WTC11 (cell line): ENCODE data around the gene CDX4. TPM values are rescaled to one million over a fixed set of nuclear protein-coding genes. Genes with fewer than 3 reads are reported as not detected.

Experiments used
- ATAC-seq: fragments of 200-7000 bp; cut with Tn5 transposase; 2 replicates; pipeline ENCODE4 v1.10.0; 2021; ENCODE audit warnings: mild to moderate bottlenecking, moderate library complexity
- CTCF ChIA-PET: fragments of 300-600 bp; sonication (Branson Sonifier 250); formaldehyde crosslinking; loops from one replicate; lab custom pipeline; 2021; ENCODE audit warnings: antibody characterized with exemption; lab: Charles Lee
- POLR2A ChIA-PET: fragments of 350-600 bp; sonication (Branson Sonifier 250); formaldehyde crosslinking; loops from one replicate; lab custom pipeline; 2021; ENCODE audit warnings: antibody characterized with exemption; lab: Charles Lee
- DNase-seq: peaks from one replicate; pipeline ENCODE4 v3.0.0; 2021; ENCODE audit warnings: low spot score
- H3K27ac Mint-ChIP-seq: 2 replicates; pipeline ENCODE4 v1.8.0; 2021; ENCODE audit warnings: mixed read lengths
- H3K27me3 Mint-ChIP-seq: 2 replicates; pipeline ENCODE4 v1.8.0; 2021; ENCODE audit warnings: low read depth, mild to moderate bottlenecking, moderate library complexity, mixed read lengths
- H3K36me3 Mint-ChIP-seq: 2 replicates; pipeline ENCODE4 v1.8.0; 2021; ENCODE audit warnings: mixed read lengths
- H3K4me1 Mint-ChIP-seq: 2 replicates; pipeline ENCODE4 v1.8.0; 2022; ENCODE audit warnings: mixed read lengths
- H3K4me3 Mint-ChIP-seq: 2 replicates; pipeline ENCODE4 v1.8.0; 2021; ENCODE audit warnings: mild to moderate bottlenecking, moderate library complexity, mixed read lengths
- H3K9me3 Mint-ChIP-seq: 2 replicates; pipeline ENCODE4 v1.8.0; 2021; ENCODE audit warnings: mixed read lengths
- ATF1 ChIP-seq: sonication (generic); formaldehyde crosslinking; IDR thresholded peaks from 2 replicates; pipeline ENCODE4 v1.8.1; 2023; ENCODE audit warnings: mild to moderate bottlenecking, moderate library complexity, missing genetic modification reagents
- CBFB ChIP-seq: sonication (generic); formaldehyde crosslinking; IDR thresholded peaks from 2 replicates; pipeline ENCODE4 v1.8.1; 2022; ENCODE audit warnings: mild to moderate bottlenecking, low read depth, missing genetic modification reagents
- GABPB1 ChIP-seq: sonication (generic); formaldehyde crosslinking; IDR thresholded peaks from 2 replicates; pipeline ENCODE4 v1.8.1; 2023; ENCODE audit warnings: mild to moderate bottlenecking, missing genetic modification reagents
- HMGA2 ChIP-seq: fragments of 250-450 bp; sonication (Bioruptor Pico); IDR thresholded peaks from 2 replicates; pipeline ENCODE4 v1.4.0; 2021; ENCODE audit warnings: mild to moderate bottlenecking, moderate library complexity
- MYBL2 ChIP-seq: sonication (generic); formaldehyde crosslinking; IDR thresholded peaks from 2 replicates; pipeline ENCODE4 v1.8.1; 2023; ENCODE audit warnings: mild to moderate bottlenecking, moderate library complexity, missing genetic modification reagents
- RELA ChIP-seq: sonication (generic); formaldehyde crosslinking; IDR thresholded peaks from 2 replicates; pipeline ENCODE4 v1.8.1; 2022; ENCODE audit warnings: missing genetic modification reagents, mild to moderate bottlenecking, borderline replicate concordance
- TEAD4 ChIP-seq: sonication (generic); formaldehyde crosslinking; IDR thresholded peaks from 2 replicates; pipeline ENCODE4 v1.8.0; 2022; ENCODE audit warnings: mild to moderate bottlenecking, missing genetic modification reagents
- ZNF121 ChIP-seq: sonication (generic); formaldehyde crosslinking; IDR thresholded peaks from 2 replicates; pipeline ENCODE4 v1.8.0; 2023; ENCODE audit warnings: missing genetic modification reagents
- ZNF138 ChIP-seq: sonication (generic); formaldehyde crosslinking; conservative IDR thresholded peaks from 2 replicates; pipeline ENCODE4 v1.8.1; 2022; ENCODE audit warnings: mild to moderate bottlenecking, moderate library complexity, missing genetic modification reagents
- ZNF219 ChIP-seq: sonication (generic); formaldehyde crosslinking; IDR thresholded peaks from 2 replicates; pipeline ENCODE4 v1.8.0; 2023; ENCODE audit warnings: missing genetic modification reagents, mild to moderate bottlenecking, borderline replicate concordance
- ZNF396 ChIP-seq: fragments of 250-450 bp; sonication (Bioruptor Pico); IDR thresholded peaks from 2 replicates; pipeline ENCODE4 v1.8.0; 2021; ENCODE audit warnings: mild to moderate bottlenecking, moderate library complexity, borderline replicate concordance
- total RNA-seq: library from RNA; stranded (reverse); gene quantifications from 3 replicates; pipeline ENCODE4 v1.2.3, GENCODE V29; 2021
- TF ChIP-seq, protein P1 (sequence below): sonication (generic); formaldehyde crosslinking; IDR thresholded peaks from 2 replicates; pipeline ENCODE4 v1.8.1; 2023; ENCODE audit warnings: mild to moderate bottlenecking, moderate library complexity, missing genetic modification reagents
- TF ChIP-seq, protein P2 (sequence below): sonication (generic); formaldehyde crosslinking; IDR thresholded peaks from 2 replicates; pipeline ENCODE4 v1.8.1; 2022; ENCODE audit warnings: mild to moderate bottlenecking, missing genetic modification reagents, moderate library complexity, borderline replicate concordance
- TF ChIP-seq, protein P3 (sequence below): sonication (generic); formaldehyde crosslinking; IDR thresholded peaks from 2 replicates; pipeline ENCODE4 v1.8.0; 2022; ENCODE audit warnings: mild to moderate bottlenecking, missing genetic modification reagents
- TF ChIP-seq, protein P4 (sequence below): fragments of 250-450 bp; sonication (Bioruptor Pico); IDR thresholded peaks from 2 replicates; pipeline ENCODE4 v1.9.0; 2021; ENCODE audit warnings: mild to moderate bottlenecking
- TF ChIP-seq, protein P5 (sequence below): sonication (generic); formaldehyde crosslinking; IDR thresholded peaks from 2 replicates; pipeline ENCODE4 v1.8.1; 2022; ENCODE audit warnings: mild to moderate bottlenecking, moderate library complexity, missing genetic modification reagents

Gene CDX4
- total RNA-seq, 1 experiment from 2014 or later, result 2.4 TPM

DNA sequence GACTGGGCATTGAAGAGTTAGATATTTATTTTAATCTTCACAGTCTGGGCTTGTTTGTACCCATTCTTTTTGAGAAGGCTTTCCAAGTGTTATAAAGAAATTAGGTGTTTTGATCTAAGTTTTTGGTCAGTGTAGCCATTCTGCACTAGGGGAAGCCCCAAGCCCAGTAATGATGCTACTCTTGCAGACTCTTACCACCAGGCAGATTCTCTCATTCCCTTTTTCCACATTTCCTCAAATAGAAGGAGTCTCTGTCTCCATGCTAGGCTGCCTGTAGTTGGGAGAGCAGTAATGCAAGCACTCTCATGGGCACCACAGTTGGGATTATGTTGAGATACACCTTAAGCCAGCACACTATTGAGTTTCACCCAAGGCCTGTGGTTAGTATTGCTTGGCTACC lies 21.5 kb downstream of the CDX4 start (continued):
- TF ChIP-seq, protein P1, sequence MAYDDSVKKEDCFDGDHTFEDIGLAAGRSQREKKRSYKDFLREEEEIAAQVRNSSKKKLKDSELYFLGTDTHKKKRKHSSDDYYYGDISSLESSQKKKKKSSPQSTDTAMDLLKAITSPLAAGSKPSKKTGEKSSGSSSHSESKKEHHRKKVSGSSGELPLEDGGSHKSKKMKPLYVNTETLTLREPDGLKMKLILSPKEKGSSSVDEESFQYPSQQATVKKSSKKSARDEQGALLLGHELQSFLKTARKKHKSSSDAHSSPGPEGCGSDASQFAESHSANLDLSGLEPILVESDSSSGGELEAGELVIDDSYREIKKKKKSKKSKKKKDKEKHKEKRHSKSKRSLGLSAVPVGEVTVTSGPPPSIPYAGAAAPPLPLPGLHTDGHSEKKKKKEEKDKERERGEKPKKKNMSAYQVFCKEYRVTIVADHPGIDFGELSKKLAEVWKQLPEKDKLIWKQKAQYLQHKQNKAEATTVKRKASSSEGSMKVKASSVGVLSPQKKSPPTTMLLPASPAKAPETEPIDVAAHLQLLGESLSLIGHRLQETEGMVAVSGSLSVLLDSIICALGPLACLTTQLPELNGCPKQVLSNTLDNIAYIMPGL (CRISPR knock-in tag), result no peak
- no peak for TF ChIP-seq ZNF138 (CRISPR knock-in tag)
- no peak for TF ChIP-seq CBFB (CRISPR knock-in tag)
- TF ChIP-seq, protein P2, sequence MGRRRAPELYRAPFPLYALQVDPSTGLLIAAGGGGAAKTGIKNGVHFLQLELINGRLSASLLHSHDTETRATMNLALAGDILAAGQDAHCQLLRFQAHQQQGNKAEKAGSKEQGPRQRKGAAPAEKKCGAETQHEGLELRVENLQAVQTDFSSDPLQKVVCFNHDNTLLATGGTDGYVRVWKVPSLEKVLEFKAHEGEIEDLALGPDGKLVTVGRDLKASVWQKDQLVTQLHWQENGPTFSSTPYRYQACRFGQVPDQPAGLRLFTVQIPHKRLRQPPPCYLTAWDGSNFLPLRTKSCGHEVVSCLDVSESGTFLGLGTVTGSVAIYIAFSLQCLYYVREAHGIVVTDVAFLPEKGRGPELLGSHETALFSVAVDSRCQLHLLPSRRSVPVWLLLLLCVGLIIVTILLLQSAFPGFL (CRISPR knock-in tag), result no peak
- TF ChIP-seq ZNF121 (CRISPR knock-in tag), result no peak
- no peak for TF ChIP-seq ZNF219 (CRISPR knock-in tag)
- TF ChIP-seq, protein P3, sequence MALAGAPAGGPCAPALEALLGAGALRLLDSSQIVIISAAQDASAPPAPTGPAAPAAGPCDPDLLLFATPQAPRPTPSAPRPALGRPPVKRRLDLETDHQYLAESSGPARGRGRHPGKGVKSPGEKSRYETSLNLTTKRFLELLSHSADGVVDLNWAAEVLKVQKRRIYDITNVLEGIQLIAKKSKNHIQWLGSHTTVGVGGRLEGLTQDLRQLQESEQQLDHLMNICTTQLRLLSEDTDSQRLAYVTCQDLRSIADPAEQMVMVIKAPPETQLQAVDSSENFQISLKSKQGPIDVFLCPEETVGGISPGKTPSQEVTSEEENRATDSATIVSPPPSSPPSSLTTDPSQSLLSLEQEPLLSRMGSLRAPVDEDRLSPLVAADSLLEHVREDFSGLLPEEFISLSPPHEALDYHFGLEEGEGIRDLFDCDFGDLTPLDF (CRISPR knock-in tag), result no peak
- TF ChIP-seq TEAD4 (CRISPR knock-in tag), result no peak
- TF ChIP-seq HMGA2, result no peak
- TF ChIP-seq, protein P4, sequence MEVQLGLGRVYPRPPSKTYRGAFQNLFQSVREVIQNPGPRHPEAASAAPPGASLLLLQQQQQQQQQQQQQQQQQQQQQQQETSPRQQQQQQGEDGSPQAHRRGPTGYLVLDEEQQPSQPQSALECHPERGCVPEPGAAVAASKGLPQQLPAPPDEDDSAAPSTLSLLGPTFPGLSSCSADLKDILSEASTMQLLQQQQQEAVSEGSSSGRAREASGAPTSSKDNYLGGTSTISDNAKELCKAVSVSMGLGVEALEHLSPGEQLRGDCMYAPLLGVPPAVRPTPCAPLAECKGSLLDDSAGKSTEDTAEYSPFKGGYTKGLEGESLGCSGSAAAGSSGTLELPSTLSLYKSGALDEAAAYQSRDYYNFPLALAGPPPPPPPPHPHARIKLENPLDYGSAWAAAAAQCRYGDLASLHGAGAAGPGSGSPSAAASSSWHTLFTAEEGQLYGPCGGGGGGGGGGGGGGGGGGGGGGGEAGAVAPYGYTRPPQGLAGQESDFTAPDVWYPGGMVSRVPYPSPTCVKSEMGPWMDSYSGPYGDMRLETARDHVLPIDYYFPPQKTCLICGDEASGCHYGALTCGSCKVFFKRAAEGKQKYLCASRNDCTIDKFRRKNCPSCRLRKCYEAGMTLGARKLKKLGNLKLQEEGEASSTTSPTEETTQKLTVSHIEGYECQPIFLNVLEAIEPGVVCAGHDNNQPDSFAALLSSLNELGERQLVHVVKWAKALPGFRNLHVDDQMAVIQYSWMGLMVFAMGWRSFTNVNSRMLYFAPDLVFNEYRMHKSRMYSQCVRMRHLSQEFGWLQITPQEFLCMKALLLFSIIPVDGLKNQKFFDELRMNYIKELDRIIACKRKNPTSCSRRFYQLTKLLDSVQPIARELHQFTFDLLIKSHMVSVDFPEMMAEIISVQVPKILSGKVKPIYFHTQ (CRISPR knock-in tag), result no peak

DNA sequence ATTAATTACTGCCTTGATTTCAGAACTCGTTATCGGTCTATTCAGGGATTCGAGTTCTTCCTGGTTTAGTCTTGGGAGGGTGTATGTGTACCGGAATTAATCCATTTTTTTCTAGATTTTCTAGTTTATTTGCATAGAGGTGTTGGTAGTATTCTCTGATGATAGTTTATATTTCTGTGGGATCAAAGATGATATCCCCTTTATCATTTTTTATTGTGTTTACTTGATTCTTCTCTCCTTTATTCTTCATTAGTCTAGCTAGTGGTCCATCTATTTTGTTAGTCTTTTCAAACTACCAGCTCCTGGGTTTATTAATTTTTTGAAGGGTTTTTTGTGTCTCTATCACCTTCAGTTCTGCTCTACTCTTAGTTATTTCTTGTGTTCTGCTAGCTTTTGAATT lies 32.1 kb downstream of the CDX4 start:
- CTCF ChIA-PET, result no interaction called here

DNA sequence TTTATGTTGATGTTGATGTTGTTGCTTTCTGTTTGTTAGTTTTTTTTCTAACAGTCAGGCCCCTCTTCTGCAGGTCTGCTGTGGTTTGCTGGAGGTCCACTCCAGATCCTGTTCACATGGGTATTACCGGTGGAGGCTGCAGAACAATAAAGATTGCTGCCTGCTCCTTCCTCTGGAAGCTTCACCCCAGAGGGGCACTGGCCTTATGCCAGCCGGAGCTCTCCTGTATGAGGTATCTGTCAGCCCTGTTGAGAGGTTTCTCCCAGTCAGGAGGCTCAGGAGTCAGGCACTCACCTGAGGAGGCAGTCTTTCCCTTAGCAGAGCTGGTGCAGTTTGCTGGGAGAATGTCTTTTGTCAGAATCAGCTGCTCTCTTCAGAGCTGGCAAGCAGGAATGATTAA lies 34.7 kb downstream of the CDX4 start:
- DNase-seq, result no peak
- no peak overlapping the region for H3K27ac Mint-ChIP-seq
- ChIA-PET POLR2A (no interaction called here), CTCF (no interaction called here)
- TF ChIP-seq ATF1 (no peak), GABPB1 (CRISPR knock-in tag) (no peak), TEAD4 (CRISPR knock-in tag) (no peak), MYBL2 (CRISPR knock-in tag) (no peak), ZNF396 (CRISPR knock-in tag) (no peak)
- TF ChIP-seq, protein P5, sequence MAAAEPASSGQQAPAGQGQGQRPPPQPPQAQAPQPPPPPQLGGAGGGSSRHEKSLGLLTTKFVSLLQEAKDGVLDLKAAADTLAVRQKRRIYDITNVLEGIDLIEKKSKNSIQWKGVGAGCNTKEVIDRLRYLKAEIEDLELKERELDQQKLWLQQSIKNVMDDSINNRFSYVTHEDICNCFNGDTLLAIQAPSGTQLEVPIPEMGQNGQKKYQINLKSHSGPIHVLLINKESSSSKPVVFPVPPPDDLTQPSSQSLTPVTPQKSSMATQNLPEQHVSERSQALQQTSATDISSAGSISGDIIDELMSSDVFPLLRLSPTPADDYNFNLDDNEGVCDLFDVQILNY, result no peak
- no peak overlapping the region for H3K4me3 Mint-ChIP-seq
- H3K9me3 Mint-ChIP-seq, result peaks cover 31% of the 10 kb centered on the region
- ATAC-seq, result no peak; the same call in 1 of the 2 replicates
- H3K36me3 Mint-ChIP-seq, result peaks cover 24% of the 10 kb centered on the region
- peaks cover 7% of the 10 kb centered on the region; the same call in 1 of the 2 replicates for H3K4me1 Mint-ChIP-seq
- H3K27me3 Mint-ChIP-seq, result no peaks in the 10 kb centered on the region; the same call in none of the 2 replicates

More for the DNA sequence above, 32.1 kb downstream of the CDX4 start:
- POLR2A ChIA-PET, result no interaction called here
- no peak for DNase-seq
- TF ChIP-seq RELA (CRISPR knock-in tag) (no peak), ZNF138 (CRISPR knock-in tag) (no peak)
- TF ChIP-seq, protein P3 (CRISPR knock-in tag), result no peak
- TF ChIP-seq, all 79 proteins: peak for 0
- Mint-ChIP-seq H3K27me3 (no peaks in the 10 kb centered on the region; the same call in none of the 2 replicates), H3K27ac (no peak overlapping the region), H3K4me3 (no peak overlapping the region), H3K36me3 (peaks cover 18% of the 10 kb centered on the region), H3K9me3 (peaks cover 29% of the 10 kb centered on the region), H3K4me1 (0 out of 2 replicates have a peak, but pooled peaks cover 4% of the 10 kb centered on the region)
- ATAC-seq, result no peak
